ENCODE measurements around the gene RABAC1. TPM values are rescaled to one million over a fixed set of nuclear protein-coding genes. Genes with fewer than 3 reads are reported as not detected.

Gene RABAC1
- total and polyA plus RNA-seq, 2 of the 13 experiments (the other 11 are each of a cell fraction or from before 2014, with no cell fraction given), result 37.4 to 74.0 TPM

DNA sequence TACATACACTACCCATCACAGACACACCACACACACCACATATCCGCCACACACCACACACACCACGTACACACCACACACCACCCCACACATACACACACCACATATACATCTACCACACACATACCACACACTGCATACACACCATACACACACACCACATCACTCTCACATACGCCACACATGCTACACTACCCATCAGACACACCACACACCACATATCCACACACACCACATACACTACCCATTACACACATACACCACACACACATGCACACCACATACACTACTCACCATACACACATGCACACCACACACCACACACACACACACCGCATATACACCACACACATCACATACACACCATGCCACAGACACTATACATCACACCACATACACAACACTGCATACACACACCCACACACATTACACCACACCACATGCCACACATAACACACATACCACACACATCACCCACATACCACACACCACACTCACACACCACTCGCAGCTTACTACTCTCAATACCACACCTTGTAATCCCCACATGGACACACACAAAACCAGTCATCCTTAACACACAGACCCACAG is 40.4 kb downstream of the RABAC1 start:
- no peaks in the 10 kb centered on the region for H3K79me2 ChIP-seq (ENCODE audit: insufficient read depth, low read length)
- no peak overlapping the region for H2AFZ ChIP-seq (ENCODE audit: low read length)
- POLR2A ChIA-PET, result no interaction called here
- peaks cover 4 to 37% of the 10 kb centered on the region in 2 experiments for H3K27me3 ChIP-seq (ENCODE audit: control insufficient read depth in 1 of 2, insufficient read depth in 2 of 2, low read length in 2 of 2)
- no peak overlapping the region for H3K4me2 ChIP-seq (ENCODE audit: low read depth, low read length)
- no peak for DNase-seq (ENCODE audit: low spot score)
- WGBS (ENCODE audit: low lambda C conversion rate), result 51% methylated on average over 5 of the region's 5 CpGs
- ATAC-seq, result no peak
- BruUV-seq (replicated peaks), result no TSS peak
- no peaks in the 10 kb centered on the region for H4K20me1 ChIP-seq (ENCODE audit: insufficient read depth, low read length)
- no peak overlapping the region for H3K27ac ChIP-seq (ENCODE audit: extremely low read length, insufficient read depth, low read length)
- H3K4me3 ChIP-seq (replicated peaks in 1 of 3; ENCODE audit: insufficient read depth in 1 of 3, low read depth in 2 of 3, low read length in 3 of 3), result no peak overlapping the region
- in situ Hi-C loops (cut with HindIII; ENCODE audit: extremely low pct_ligation_motif_present, low pct_unique_long_range_greater_than_20kb) (no loop called here), intact Hi-C loops (cut with micrococcal nuclease; ENCODE audit: unreplicated experiment) (no loop called here)
- no peaks in the 10 kb centered on the region for H3K9me3 ChIP-seq (ENCODE audit: low read length)
- H3K9ac ChIP-seq (ENCODE audit: insufficient read depth, low read depth, low read length), result no peak overlapping the region
- peak; percentile 8 for FAIRE-seq
- H3K36me3 ChIP-seq (replicated peaks in 1 of 2; ENCODE audit: control insufficient read depth in 1 of 2, insufficient read depth in 2 of 2, low read length in 2 of 2), result no peaks in the 10 kb centered on the region
- CTCF ChIA-PET (ENCODE audit: low intra/inter-chr PET ratio, low total read pairs), result no interaction called here
- H3K4me1 ChIP-seq (ENCODE audit: insufficient read depth, low read length), result no peaks in the 10 kb centered on the region
- TF ChIP-seq HOXA5 (CRISPR knock-in tag; IDR thresholded peaks at IDR 0.05), result no peak
- no peak for TF ChIP-seq TFE3 (CRISPR knock-in tag; IDR thresholded peaks at IDR 0.05)
- TF ChIP-seq AKNA (CRISPR knock-in tag; IDR thresholded peaks at IDR 0.05; ENCODE audit: borderline replicate concordance), result no peak
- no peak for TF ChIP-seq ZNF44 (CRISPR knock-in tag; IDR thresholded peaks at IDR 0.05)
- no peak for TF ChIP-seq NCOA5 (CRISPR knock-in tag; IDR thresholded peaks at IDR 0.05)
- no peak for TF ChIP-seq TFDP2 (CRISPR knock-in tag; IDR thresholded peaks at IDR 0.05)
- TF ChIP-seq SMARCE1 (IDR thresholded peaks at IDR 0.05; ENCODE audit: borderline replicate concordance), result no peak
- TF ChIP-seq ZNF530 (CRISPR knock-in tag; IDR thresholded peaks at IDR 0.05; ENCODE audit: low read depth), result no peak
- TF ChIP-seq ZNF335 (CRISPR knock-in tag; IDR thresholded peaks at IDR 0.05), result no peak
- no peak for TF ChIP-seq RELA (CRISPR knock-in tag; IDR thresholded peaks at IDR 0.05)
- no peak for TF ChIP-seq ZNF552 (CRISPR knock-in tag; IDR thresholded peaks at IDR 0.05; ENCODE audit: borderline replicate concordance)
- TF ChIP-seq, protein P1, sequence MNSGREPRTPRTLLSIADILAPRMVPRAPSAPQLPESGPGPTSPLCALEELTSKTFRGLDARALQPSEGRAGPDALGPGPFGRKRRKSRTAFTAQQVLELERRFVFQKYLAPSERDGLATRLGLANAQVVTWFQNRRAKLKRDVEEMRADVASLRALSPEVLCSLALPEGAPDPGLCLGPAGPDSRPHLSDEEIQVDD (CRISPR knock-in tag; IDR thresholded peaks at IDR 0.05; ENCODE audit: borderline replicate concordance), result no peak
- no peak for TF ChIP-seq ZNF615 (CRISPR knock-in tag; IDR thresholded peaks at IDR 0.05; ENCODE audit: borderline replicate concordance)
- no peak for TF ChIP-seq PHF8 (CRISPR knock-in tag; IDR thresholded peaks at IDR 0.05)
- TF ChIP-seq RFX1 (IDR thresholded peaks at IDR 0.05), result no peak
- TF ChIP-seq ZNF556 (CRISPR knock-in tag; IDR thresholded peaks at IDR 0.05; ENCODE audit: borderline replicate concordance), result no peak
- TF ChIP-seq MLLT10 (CRISPR knock-in tag; IDR thresholded peaks at IDR 0.05), result no peak
- no peak for TF ChIP-seq PTBP1 (IDR thresholded peaks at IDR 0.05; ENCODE audit: low read depth, low read length, poor library complexity, severe bottlenecking)
- TF ChIP-seq GZF1 (CRISPR knock-in tag; IDR thresholded peaks at IDR 0.05), result no peak

All from HepG2 (cell line).